ENCODE results near the gene TTC7B. TPM values are rescaled to one million over a fixed set of nuclear protein-coding genes. Genes with fewer than 3 reads are reported as not detected.

Gene TTC7B
- total RNA-seq, 1 donor from 2014 or later = 32.4 TPM

DNA sequence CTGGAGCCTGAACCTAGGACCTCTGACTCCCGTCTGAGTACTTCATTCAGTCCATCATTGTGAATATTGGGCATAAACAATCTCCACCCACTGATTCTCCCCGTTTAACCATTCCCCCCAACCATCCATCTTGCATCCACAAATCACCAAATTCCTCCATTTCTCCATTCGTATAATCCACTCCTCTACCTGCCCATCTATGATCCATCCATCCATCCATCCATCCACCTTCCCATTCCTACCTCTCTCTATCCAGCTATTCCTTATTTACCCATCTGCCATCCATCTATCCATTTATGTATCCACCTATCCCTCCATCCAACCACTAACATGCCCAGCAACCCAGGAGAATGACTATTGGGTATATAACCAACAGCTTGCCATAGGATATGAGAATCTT, 331.9 kb downstream of the TTC7B start:
- ATAC-seq (no peak), DNase-seq (ENCODE audit: low spot score) (no peak)

DNA sequence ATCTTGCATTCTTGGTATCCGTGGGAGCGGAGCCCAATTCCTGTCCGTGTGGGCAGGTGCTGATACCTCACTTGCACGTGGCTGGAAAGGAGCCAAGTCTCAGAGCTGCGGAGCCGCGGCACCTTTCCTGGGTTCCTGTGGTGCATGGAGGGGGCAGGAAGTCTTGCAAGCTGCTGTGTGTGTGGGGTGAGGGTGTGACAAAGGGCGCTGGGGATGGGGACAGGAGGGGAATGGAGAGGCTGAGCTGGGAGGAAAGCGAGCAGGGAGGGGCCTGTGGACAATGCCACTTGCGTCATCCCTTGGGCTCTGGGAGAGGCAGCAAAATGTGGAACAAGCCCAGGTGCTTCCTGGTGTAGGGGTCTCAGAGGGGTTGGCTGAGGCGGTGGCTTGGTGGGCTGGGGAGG, 332.7 kb downstream of the TTC7B start:
- DNase-seq (ENCODE audit: low spot score) (no peak), ATAC-seq (no peak)

DNA sequence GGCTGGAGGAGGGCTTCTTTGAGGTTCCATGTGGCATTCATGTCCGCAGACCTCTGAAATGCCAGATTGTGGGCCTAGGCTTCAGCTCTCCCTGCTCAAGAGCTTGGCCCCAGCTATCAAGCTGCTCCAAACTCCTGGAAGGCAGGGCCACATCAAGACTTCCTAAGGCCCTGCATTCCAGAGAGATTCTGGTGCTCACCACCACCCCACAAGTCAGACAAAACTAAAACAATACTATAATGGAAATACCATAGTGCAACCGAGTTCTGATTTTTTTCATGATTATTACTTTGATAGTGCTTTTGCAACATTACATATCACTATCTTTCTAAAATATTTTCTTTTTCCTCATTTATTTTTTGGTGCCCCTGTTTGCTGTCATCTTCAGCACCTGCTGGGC, 333.1 kb downstream of the TTC7B start:
- DNase-seq (ENCODE audit: low spot score) (no peak), ATAC-seq (no peak)

DNA sequence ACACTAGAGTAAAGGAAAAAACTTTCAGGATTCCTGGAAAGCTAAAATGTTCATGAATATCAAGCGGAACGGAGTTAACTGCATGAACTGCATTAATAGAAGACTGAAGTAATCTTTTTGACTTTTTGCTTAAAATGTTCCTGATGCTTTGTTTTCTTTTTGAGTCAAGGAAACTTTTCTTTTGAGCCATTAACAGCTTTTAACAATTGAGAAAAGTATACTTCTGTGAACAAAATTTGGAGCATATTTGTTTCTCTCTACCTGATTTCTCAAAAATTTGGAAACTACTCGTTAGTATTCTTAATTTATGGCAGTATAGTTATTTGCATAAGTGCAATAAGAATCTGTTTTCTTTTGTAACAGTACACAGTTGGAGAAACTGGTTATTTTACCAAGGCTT, 340.9 kb downstream of the TTC7B start:
- no peak for DNase-seq (ENCODE audit: low spot score)
- ATAC-seq = no peak

Other genes starting within 250 kb of the TTC7B start
- 1.4 TPM for gene RPS6KA5, start 244.2 kb upstream of the TTC7B start, total RNA-seq

Measured in left lobe of liver (tissue), 2 donors.